GM21423 (cell line): ENCODE results near the gene CHST8.

Source experiments
- ATAC-seq: cut with Tn5 transposase; IDR thresholded peaks from one replicate; pipeline ENCODE4 v1.9.1; 2021; ENCODE audit warnings: mild to moderate bottlenecking, moderate library complexity; ENCODE audit not compliant: unreplicated experiment

Gene CHST8

DNA sequence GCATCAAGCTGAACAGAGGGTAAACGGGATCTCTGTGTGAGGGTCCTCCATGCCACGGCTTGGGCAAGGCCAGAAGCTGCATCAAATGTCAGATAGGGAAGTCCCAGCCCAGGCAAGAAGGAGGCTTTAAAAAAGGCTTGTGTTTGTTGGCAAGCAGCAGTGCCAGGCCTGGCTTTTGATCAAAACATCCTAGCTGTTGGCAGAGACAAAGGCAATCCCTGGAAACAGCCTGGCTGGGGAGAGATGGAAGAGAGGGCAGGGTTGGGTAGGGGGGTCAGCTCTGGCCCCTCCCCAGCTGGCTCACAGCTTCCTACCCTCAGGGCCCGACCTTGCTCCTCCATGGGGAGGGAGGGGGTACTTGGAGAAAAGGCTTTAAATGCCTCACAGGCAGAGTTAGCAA lies 113.2 kb downstream of the CHST8 start:
- ATAC-seq = no peak

DNA sequence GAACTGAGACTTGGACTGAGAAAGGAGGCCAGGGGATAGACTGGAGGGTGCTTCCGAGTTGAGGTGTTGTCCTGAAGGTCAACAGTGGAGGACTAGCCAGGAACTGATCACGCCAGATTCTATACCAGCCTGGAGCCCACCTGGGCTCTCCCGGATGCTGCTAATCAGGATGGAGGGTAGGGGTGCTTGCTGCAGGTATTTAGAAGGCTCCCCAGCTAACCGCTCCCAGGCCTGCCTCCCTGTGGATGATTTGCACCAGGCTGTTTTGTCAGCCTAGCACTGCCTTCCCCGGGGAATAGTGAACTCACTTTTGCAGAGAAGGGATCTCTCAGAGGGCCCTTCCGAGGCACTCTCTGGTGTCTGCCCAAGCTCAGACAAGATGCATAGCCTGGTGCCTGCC lies 114.4 kb downstream of the CHST8 start:
- ATAC-seq = no peak

DNA sequence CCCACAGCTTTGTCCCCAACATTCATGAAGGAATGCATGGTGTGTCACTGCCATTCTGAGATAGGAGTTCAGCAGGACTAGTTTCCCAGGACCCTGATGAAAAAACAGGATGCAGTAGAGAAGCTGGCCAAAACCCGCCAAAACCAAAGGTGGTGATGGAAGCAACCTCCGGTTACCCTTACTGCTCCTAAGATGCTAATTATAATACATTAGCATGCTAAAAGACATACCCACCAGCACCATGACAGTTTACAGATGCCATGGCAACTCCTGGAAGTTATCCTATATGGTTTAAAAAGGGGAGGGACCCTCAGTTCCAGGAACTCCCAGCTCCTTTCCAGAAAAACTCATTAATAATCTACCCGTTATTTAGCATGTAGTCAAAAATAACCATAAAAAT lies 115.0 kb downstream of the CHST8 start:
- no peak for ATAC-seq

DNA sequence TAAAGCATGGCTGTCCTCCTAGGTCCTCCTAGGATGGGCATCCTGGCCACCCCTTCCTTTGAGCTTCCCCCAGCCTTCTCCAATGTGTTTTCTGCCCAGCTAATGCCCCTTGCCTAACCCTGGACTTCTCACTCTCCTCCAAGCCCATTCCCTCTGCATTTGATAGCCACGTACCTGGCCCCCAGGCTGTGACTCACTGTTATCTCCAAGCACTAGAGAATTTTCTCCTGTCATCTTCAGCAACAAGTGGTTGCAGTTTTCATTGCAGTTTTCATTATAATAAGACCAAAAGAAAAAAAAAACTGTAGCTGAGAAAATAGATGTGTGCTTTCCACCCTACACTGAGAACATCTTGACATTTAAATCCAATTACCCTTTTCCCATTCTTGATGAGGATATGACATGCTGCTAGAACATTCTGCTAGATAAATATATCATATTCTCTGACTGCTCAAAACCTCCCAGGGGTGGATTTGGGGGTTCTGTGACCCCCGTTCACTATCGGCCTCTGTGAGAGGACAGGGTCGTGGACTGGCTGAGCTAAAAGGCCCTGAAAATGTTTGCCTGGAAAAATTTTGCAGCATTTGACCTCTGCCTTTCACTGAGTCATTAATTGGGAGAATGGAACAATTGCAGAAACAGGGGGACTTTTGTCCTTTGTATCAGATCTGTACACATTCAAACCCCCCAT lies 116.1 kb downstream of the CHST8 start:
- ATAC-seq = no peak

DNA sequence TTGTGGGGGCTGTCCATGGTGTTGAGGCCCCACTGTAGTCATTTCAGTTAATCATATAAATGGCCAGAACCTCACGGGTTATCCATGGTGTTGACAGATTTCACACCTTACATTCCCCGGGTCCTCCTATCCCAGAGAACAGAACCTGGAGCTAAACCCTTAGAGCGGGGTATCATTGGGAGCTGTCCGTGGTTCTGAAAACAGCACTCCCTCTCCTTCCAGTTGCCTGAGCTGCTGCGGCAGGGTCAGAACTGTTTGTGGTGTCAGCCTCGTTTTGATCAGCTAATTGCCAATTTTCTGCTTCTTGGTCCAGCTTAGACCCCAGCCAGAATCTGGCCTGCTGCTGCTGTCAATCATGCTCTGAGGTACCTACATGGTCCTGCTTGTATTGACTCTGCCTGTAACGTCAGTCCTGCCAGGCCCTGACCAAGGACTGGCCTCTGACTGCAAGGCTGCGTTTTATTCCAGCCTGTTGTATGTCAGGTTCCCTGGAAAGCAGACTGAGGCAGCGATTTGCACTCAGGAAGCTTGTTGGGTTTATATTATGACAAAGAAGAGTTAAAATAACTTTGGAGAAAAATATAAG lies 119.2 kb downstream of the CHST8 start:
- ATAC-seq = no peak

DNA sequence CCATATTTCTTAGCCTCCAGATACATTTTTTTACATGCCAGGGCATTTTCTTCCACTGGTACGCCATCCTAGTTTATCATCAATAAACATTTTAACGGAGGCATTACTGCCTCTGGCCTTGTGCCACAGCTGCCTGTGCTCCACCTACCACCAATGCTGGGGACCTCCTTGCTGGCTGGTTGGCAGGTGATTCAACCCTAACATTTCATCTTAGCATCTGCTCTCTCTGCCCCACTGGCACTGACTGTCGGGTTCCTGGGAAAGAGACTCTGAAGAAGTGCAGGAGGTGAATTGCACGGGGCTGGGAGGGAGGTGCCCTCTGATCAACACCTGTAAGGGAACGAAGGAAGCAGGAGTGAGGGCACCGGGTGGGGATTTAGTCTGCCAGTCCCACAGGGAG lies 123.5 kb downstream of the CHST8 start:
- ATAC-seq = no peak

DNA sequence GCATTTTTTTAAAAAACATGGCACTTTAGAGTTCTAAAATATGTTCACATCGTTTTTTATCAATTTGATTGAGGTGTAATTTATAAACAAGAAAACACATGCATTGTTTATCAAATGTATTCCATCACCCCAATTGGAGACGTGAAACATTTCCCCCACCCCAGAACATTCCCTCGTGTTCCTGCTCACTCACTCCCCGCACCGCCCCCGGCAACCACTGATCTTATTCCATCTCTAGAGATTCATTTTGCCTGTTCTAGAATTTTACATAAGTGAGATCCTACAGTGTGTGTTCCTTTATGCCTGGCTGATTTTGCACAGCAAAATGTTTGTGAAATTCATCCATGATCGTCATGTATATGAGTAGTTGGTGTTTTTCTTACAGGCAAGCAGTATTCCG lies 124.4 kb downstream of the CHST8 start:
- ATAC-seq = no peak

DNA sequence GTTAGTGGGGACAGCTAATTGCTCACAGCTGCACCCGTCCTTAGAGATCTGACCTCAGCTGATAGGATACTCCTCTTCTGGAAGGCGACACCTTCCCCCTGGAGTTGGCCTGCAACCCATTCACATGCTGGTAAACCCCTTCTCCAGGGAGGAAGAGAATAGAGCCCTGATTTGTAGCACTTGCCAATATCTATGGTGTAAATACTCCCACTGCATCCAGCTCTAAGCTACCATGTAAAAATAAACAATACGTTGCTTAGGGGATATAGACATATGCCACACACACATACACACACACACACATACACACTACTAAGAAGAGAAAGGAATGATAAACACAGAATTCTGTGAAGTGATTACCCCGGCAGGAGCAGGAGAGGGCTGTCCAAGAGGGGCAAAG lies 125.5 kb downstream of the CHST8 start:
- ATAC-seq = no peak

DNA sequence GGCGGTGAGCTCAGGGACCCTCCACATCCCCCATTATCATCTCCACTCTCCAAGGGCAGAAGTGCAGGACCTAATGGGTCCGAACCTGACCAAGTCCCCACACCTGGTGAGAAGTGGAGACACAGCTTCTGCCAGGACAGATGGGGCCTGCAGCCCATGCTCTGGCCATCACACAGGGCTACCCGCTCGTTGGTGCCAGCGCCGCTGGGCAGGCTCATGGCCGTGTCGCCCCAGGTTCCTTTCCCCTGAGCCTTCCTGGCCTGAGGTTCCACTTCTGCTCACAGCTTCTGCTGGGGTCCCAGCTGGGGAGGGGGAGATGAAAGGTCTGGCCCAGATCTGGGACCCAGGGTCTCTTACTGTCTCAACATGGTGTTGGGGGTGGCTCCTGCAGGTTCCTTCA lies 126.5 kb downstream of the CHST8 start:
- ATAC-seq = no peak

DNA sequence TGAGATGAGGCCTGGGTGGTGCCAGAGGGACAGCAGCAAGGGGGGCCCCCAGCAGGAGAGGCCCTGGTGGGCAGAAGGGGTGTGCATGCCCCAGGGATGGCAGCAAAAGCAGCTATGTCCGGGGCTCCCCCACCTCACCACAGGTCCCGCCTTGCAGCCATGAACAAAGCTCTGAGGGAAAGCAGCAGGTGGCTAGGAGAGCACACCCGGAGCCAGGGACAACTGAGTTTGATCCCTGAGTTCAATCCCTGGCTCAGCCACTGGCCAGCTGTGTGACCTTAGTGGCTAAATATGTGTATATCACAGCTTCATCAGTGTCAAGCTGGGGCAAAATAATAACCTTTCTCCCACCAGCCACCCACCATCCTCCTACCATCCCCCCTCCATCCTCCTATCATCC lies 127.3 kb downstream of the CHST8 start:
- ATAC-seq = no peak

DNA sequence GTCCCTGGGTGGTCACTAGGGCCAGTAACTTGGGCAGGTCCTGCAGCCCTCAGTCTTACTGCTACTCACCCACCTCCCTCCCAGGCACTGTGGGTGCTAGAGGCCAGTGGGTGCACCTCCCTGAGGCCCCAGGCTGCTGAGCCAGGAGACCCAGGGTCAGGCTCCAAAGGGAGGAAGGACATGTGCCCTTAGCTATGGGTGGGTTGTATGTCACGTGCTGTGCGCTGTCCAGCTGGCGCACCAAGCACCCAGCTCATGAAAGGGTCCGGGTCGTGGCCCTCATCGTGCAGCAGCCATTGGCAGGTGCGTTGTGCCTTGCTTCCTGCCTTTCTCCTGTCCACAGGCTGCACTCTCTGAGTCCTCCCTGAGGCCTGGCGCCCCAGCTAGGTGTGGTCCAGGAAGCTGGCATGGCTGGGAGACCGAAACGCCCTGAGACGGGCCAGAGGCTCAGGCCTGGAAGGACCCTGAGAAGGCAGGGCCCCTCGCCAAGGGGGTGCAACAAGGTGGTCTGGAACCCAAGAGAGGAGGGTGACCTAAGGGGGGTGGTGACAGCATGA lies 127.9 kb downstream of the CHST8 start:
- ATAC-seq = no peak

DNA sequence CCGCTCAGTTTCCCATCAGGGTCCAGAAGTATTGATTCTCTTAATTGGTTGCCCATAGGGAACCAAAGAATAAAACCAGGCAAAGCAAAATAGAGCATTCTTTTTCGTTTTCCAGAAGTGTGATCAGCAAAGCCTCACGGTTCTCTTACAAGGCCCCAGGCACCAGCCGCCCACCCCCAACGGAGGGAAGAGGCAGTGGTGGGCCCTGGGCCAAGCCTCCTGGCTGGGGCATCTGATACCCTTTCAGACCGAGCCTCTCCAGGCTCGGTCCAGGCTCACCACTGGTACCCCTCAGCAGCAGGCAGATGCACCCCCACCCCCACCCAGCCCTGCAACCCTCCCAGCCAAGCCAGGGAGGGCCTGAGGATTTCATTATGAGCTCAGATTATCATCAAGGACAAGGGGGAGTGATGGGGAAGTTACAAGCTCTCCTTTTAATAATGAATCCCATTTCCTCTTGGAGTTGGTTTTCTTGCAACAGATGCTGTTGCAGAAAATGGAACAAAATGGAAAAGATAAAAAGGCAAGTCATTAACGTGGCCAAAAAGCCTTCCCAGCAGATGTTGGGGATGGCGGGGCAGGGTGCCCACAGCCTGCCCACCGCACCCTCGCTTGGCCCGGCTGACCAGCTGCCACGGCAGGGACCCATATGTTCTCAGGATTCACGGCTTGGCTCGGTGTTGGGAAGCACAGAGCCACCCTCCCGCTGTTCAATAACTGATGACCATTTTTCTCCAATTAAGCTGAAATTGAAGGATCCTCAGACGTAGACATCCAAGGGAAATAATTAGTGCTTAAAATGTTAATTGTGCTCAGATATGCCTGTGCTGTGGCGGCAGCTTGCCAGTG lies 129.1 kb downstream of the CHST8 start:
- no peak for ATAC-seq

DNA sequence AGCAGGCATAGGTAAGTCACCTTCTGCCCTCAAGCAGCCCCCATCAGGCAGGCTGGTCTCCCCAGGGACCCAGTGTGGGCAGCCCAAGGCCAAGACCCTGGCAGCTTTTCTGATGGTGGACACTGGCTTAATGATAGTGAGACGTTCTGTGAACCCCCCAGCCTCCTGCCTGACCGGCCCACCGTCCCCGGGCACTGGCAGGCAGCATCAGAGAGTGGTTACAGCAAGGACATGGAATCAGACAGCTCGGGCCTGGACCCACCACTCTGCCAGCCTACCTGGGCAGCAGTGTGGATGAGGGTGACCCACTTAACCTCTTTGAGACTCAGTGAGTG lies 129.7 kb downstream of the CHST8 start:
- no peak for ATAC-seq

DNA sequence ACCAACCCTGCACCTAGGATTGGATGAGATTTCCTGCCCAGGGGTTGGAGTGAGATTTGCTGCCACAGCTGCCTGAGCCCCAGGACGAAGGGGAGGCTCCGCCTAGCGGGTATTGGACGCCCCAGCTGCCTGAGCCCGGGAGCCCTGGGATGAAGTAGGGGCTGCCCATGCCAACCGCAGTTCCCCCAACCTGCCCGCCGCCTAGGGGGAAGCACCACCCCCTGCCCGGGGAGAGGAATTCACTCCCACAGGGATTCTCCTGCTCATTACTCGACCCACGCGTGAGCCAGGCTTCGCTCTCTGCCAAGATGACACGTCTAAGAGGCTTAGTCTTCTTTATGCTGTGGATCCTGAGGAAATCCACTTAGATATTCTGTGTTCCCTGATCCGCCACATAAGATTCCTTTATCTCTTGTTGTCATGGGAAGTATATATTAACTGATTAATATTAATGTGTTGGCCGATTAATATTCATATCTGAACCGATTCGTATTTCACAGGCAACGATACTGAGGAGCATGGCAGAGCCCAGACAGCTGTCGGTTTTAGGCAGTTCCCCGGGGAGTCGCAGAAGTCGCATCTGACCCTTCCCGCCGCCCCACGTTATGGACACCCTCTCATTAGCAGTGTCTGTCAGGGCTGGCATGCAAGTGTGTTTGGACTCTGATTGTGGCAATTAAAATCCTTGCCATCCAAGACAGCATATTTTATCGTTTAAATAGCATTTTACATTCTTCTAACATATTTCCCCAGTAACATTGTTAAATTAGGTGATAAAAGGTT lies 130.5 kb downstream of the CHST8 start:
- no peak for ATAC-seq

DNA sequence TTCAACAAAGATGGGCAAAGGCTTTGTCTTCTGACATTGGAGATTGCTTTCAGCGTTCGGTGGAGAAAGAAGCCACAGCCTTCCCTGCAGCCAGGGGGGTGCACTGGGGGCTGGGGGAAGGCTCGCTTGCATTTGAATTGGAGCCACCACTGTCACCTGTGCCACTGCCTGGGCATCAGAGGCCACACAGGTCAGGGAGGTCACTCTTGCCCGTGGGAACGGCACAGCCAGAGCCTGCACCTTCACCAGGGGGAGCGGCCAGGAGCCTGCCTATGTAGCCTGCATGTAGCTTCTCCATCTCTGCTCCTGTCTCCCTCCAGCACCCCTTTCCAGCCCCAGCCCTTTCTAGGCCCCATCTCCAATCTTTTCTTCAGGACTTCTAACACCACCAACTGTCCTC lies 131.2 kb downstream of the CHST8 start:
- ATAC-seq = no peak

DNA sequence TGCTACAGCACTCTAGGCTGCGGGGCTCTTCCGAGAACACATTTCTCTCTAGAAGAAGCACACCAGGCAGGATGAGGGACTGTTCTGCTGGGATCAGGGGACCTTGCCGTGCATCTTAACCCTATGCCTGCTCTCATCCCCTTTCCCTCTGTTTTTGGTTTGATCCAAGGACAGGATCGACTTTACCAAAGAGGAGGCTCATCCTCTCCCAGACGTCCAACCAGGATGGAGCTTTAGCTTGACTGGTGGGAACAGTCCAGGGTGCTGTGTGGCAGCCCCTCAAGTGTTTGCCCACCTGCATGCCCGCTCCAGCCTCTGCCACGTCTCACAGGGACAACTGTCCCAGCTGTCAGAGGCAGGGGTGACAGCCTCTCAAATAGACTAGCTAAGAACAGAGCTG lies 132.6 kb downstream of the CHST8 start:
- ATAC-seq = no peak

DNA sequence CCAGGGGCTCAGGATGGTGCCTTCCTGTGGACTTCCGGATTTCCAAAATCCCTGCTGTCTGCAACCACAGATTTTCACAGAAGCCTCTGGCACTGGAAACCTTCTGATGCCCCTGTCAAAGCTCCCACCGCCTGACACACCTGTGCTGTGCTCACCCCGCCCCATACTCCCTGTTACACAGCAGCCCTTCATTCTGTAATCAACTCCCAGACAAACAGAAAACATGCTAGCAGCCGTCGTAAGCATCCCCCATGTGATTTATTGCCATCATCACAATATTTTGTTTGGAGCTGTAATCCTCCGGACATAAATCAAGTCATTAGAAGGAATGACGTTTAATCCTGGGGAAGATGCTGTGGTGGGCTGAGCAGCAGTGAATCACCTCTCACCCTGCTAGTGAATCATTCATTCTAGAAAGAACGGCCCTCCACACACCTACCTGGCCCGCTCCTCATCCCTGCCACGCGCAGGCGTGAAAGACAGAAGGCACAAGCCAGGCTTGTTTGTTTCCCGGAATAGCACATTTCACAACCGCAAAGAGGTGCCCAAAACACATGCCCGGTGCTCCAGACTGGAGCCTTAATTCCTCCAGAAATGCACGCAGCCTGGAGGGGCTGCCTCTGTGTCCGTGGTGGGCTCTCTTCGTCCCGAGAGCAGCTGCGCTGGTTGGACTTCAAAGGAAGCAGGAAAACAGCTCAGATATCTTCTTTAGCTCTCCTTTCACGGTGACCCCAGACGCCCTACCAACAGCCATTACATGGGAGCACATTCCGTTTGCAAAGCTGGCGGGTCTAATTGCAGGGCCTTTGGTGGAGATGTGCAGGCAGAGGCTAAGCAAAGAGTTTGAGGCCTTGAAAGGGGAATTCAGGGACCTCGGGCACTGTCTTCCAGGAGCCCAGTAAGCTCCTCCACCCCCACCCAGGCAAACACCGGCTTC lies 133.6 kb downstream of the CHST8 start:
- ATAC-seq = no peak

DNA sequence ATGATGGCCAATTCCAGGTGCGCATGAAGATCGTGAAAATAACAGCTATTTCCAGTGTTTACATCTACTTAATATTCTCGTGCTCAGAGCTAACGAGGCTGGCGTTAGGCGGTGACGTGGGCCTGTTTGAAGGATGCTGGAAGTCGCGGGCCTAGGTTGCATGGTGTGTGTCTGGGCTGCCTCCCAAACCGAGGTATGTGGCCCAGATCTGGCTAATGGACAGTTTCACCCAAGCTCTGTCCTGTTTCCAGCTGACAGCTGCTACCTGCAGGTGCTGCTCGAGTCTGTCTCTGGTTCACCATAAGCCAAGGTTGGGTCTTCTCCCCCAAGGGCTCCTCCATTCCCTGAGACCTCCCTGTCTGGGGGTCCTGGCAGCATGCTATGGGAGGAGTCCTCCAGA lies 134.4 kb downstream of the CHST8 start:
- ATAC-seq = no peak

DNA sequence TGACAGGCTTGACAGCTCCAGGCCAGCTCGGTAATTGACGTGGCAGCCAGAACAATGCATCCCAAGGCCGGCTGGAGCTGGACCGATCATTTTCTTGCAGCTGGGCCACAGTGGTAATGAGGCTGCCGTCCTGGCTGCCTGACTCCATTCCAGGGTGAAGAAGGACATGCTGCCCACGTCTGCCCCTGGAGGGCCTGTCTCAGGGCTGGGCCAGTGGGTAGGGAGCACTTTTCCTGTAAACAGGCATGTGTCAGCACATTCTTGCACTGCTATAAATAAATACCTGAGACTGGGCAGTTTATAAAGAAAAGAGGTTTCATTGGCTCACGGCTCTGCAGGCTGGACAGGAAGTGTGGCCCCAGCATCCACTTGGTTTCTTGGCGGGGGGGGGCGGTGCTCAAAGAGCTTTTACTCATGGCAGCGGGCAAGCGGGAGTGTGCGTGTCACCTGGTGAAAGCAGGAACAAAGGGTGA lies 136.8 kb downstream of the CHST8 start:
- no peak for ATAC-seq

DNA sequence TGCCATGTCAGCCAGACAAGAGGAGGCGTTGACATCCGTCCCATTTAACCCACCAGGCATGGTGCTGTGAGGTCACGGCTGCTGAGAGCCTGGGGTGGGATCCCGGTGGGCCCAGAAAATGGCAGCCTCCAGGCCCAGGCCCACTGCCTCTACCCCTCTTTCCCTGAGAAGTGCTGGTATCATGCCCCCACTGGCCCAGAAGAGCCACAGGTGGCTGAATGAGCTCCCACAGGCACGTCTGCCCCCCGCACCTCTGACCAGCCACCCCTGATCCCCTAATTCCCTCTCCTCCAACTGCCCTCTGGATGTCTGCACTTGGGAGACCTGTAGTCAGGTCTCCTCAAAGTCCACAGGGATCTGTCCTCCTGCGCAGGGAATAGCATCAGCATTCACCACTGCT lies 137.6 kb downstream of the CHST8 start:
- ATAC-seq = no peak
